HepG2 (cell line): ENCODE results near the gene SPTBN5. TPM values are rescaled to one million over a fixed set of nuclear protein-coding genes. Genes with fewer than 3 reads are reported as not detected.

ENCODE experiments used
- ATAC-seq: fragments of 200-7000 bp; cut with Tn5 transposase; 3 replicates; pipeline ENCODE4 v1.9.1; 2020; ENCODE audit warnings: mild to moderate bottlenecking, moderate library complexity
- BruUV-seq: library from RNA; stranded (reverse); fragments of 400-500 nt; replicated peaks from 2 replicates; lab custom pipeline; 2021; lab: Mats Ljungman, UMichigan
- CTCF ChIA-PET: fragments of 300-600 bp; formaldehyde crosslinking; extraction: SDS; loops from one replicate; lab custom pipeline; 2021; ENCODE audit warnings: low total read pairs, inconsistent platforms, low intra/inter-chr PET ratio; lab: Yijun Ruan, JAX
- POLR2A ChIA-PET: fragments of 350-600 bp; sonication (Branson Sonifier 250); formaldehyde crosslinking; loops from one replicate; lab custom pipeline; 2020; ENCODE audit warnings: antibody characterized with exemption, inconsistent platforms; lab: Yijun Ruan, JAX
- DNase-seq: peaks from one replicate; pipeline ENCODE4 v3.0.0-alpha.2; 2015; ENCODE audit warnings: low spot score
- FAIRE-seq: peaks from 3 replicates; lab custom pipeline; 2011; peaks lifted over from hg19 to GRCh38; lab: Jason Lieb, UNC
- H2AFZ ChIP-seq: one replicate; pipeline ENCODE4 v1.6.1; 2011; ENCODE audit warnings: low read length, inconsistent platforms
- H3K27ac ChIP-seq: fragments of 300-600 bp; 3 replicates; pipeline ENCODE4 v1.8.0; 2011; ENCODE audit warnings: mixed run types, mild to moderate bottlenecking, mixed read lengths, low read length, inconsistent platforms; ENCODE audit not compliant: insufficient read depth; ENCODE audit errors: extremely low read length
- H3K27me3 ChIP-seq, 2 experiments: fragments of 200-600 bp in 1 of 2; 2 replicates in 1 of 2; 3 replicates in 1 of 2; pipeline versions ENCODE4 v1.6.0 to v1.8.0; 2011; ENCODE audit warnings: low read length in 2 of 2, mild to moderate bottlenecking in 2 of 2, moderate library complexity in 2 of 2, inconsistent platforms in 1 of 2; ENCODE audit not compliant: insufficient read depth in 2 of 2, control insufficient read depth in 1 of 2
- H3K36me3 ChIP-seq, 2 experiments: fragments of 200-600 bp in 1 of 2; replicated peaks in 1 of 2; 2 replicates in 1 of 2; 3 replicates in 1 of 2; pipeline versions ENCODE4 v1.5.1 to v1.8.0; 2011; ENCODE audit warnings: low read length in 2 of 2, inconsistent platforms in 1 of 2; ENCODE audit not compliant: insufficient read depth in 2 of 2, control insufficient read depth in 1 of 2
- H3K4me1 ChIP-seq: 2 replicates; pipeline ENCODE4 v1.5.1; 2012; ENCODE audit warnings: low read length, inconsistent platforms; ENCODE audit not compliant: insufficient read depth
- H3K4me2 ChIP-seq: 2 replicates; pipeline ENCODE4 v1.6.0; 2011; ENCODE audit warnings: low read depth, low read length, inconsistent platforms
- H3K4me3 ChIP-seq, 3 experiments: fragments of 200-600 bp in 1 of 3; sonication (generic), shearing (Covaris generic) in 1 of 3; replicated peaks in 1 of 3; 2 replicates each; pipeline ENCODE4 v1.5.1; 2011 to 2016; ENCODE audit warnings: low read length in 3 of 3, inconsistent platforms in 2 of 3, low read depth in 2 of 3, mild to moderate bottlenecking in 2 of 3, control low read depth in 1 of 3, mixed read lengths in 1 of 3; ENCODE audit not compliant: insufficient read depth in 1 of 3
- H3K79me2 ChIP-seq: one replicate; pipeline ENCODE4 v1.6.1; 2011; ENCODE audit warnings: low read length, inconsistent platforms; ENCODE audit not compliant: insufficient read depth
- H3K9ac ChIP-seq: 2 replicates; pipeline ENCODE4 v1.6.0; 2011; ENCODE audit warnings: mild to moderate bottlenecking, low read depth, low read length, inconsistent platforms; ENCODE audit not compliant: insufficient read depth
- H3K9me3 ChIP-seq: 2 replicates; pipeline ENCODE4 v1.5.1; 2012; ENCODE audit warnings: mild to moderate bottlenecking, low read length
- H4K20me1 ChIP-seq: 2 replicates; pipeline ENCODE4 v1.6.0; 2011; ENCODE audit warnings: inconsistent platforms, mild to moderate bottlenecking, low read length, moderate library complexity; ENCODE audit not compliant: insufficient read depth
- HDAC2 ChIP-seq: sonication (generic); formaldehyde crosslinking; IDR thresholded peaks from 2 replicates; pipeline ENCODE4 v1.4.0; 2020; ENCODE audit warnings: missing genetic modification reagents
- HOXA5 ChIP-seq: sonication (generic); formaldehyde crosslinking; IDR thresholded peaks from 2 replicates; pipeline ENCODE4 v1.4.0; 2020; ENCODE audit warnings: missing genetic modification reagents
- PHB2 ChIP-seq: fragments of 450-650 bp; IDR thresholded peaks from 2 replicates; pipeline ENCODE4 v1.6.1; 2018; ENCODE audit not compliant: partially characterized antibody
- PLSCR1 ChIP-seq: sonication (generic); formaldehyde crosslinking; IDR thresholded peaks from 2 replicates; pipeline ENCODE4 v1.5.0; 2020; ENCODE audit warnings: missing genetic modification reagents, mild to moderate bottlenecking, borderline replicate concordance
- RBFOX2 ChIP-seq: fragments of 200-400 bp; formaldehyde crosslinking; IDR thresholded peaks from 2 replicates; pipeline ENCODE4 v1.6.1; 2017; ENCODE audit warnings: low read depth, mild to moderate bottlenecking, low read length
- SSRP1 ChIP-seq: IDR thresholded peaks from 2 replicates; pipeline ENCODE4 v1.6.1; 2016; ENCODE audit warnings: control low read depth
- ZBTB49 ChIP-seq: sonication (generic); formaldehyde crosslinking; IDR thresholded peaks from 2 replicates; pipeline ENCODE4 v1.4.0; 2020; ENCODE audit warnings: missing genetic modification reagents, borderline replicate concordance
- ZNF136 ChIP-seq: sonication (generic); formaldehyde crosslinking; IDR thresholded peaks from 2 replicates; pipeline ENCODE4 v1.8.1; 2022; ENCODE audit warnings: low read depth, mild to moderate bottlenecking, moderate library complexity, missing genetic modification reagents
- ZNF556 ChIP-seq: sonication (generic); formaldehyde crosslinking; IDR thresholded peaks from 2 replicates; pipeline ENCODE4 v1.4.0; 2020; ENCODE audit warnings: mild to moderate bottlenecking, missing genetic modification reagents, borderline replicate concordance
- ZNF564 ChIP-seq: sonication (generic); formaldehyde crosslinking; IDR thresholded peaks from 2 replicates; pipeline ENCODE4 v1.8.1; 2023; ENCODE audit warnings: mild to moderate bottlenecking, missing genetic modification reagents
- WGBS: methylation state at CpG from one replicate; pipeline ENCODE4 v1.1.6; 2017; ENCODE audit warnings: low lambda C conversion rate; 5-methylcytosine and 5-hydroxymethylcytosine counted together
- in situ Hi-C: cut with HindIII; loops from 2 replicates; pipeline ENCODE4 v1.10.0; 2017; ENCODE audit warnings: low pct_unique_long_range_greater_than_20kb; ENCODE audit not compliant: extremely low pct_ligation_motif_present
- intact Hi-C: fragments of 100-400 bp; cut with micrococcal nuclease; formaldehyde crosslinking; loops from one replicate; pipeline ENCODE4 v1.10.0; 2022; ENCODE audit not compliant: unreplicated experiment
- polyA plus RNA-seq, 8 experiments: library from polyadenylated mRNA; depleted of rRNA in 3 of 8; stranded (reverse) in 7 of 8; unstranded in 1 of 8; fragments of >200 nt; fragmentation: Illumina TruSeq in 4 of 8; extraction: Trizol in 4 of 8; gene quantifications; 2 replicates each; pipeline versions ENCODE4 v1.2.1 to v1.2.3, GENCODE V29; 2011 to 2016; ENCODE audit warnings: low read depth in 4 of 8, missing spikeins in 1 of 8, mixed read lengths in 1 of 8; ENCODE audit not compliant: insufficient read depth in 1 of 8
- total RNA-seq, 5 experiments: library from RNA; depleted of rRNA; stranded (reverse); fragments of >200 nt; fragmentation: Illumina TruSeq; extraction: Trizol; gene quantifications; 2 replicates each; pipeline ENCODE4 v1.2.3, GENCODE V29; 2016; ENCODE audit warnings: low read depth in 1 of 5

The SPTBN5 gene
- total and polyA plus RNA-seq, 2 of the 13 experiments (the other 11 are each of a cell fraction or from before 2014, with no cell fraction given), result 0.01 to 0.07 TPM

GRCh38 chr15:41804916-41805666, 88.8 kb downstream of the SPTBN5 start:
- no peaks in the 10 kb centered on the region for H3K36me3 ChIP-seq
- ATAC-seq (no peak), DNase-seq (no peak), FAIRE-seq (no peak)
- in situ Hi-C loops (no loop called here), intact Hi-C loops (no loop called here)
- CTCF ChIA-PET, result interaction anchor here (3.2 kb wide), 1 partner anchor 32 kb away, joined by 25 read pairs; the partner anchor contains the start of gene MAPKBP1
- H3K27ac ChIP-seq, result no peak overlapping the region
- H4K20me1 ChIP-seq, result no peaks in the 10 kb centered on the region
- POLR2A ChIA-PET, result no interaction called here
- H3K9me3 ChIP-seq, result no peaks in the 10 kb centered on the region
- no peak overlapping the region for H3K9ac ChIP-seq
- H3K4me1 ChIP-seq, result no peaks in the 10 kb centered on the region
- no peak overlapping the region for H3K4me2 ChIP-seq
- no peak for TF ChIP-seq HDAC2 (CRISPR knock-in tag)
- TF ChIP-seq ZBTB49 (CRISPR knock-in tag), result no peak
- TF ChIP-seq ZNF136 (CRISPR knock-in tag), result no peak
- TF ChIP-seq PHB2, result no peak
- TF ChIP-seq SSRP1, result no peak
- no peak for TF ChIP-seq PLSCR1
- TF ChIP-seq ZNF556 (CRISPR knock-in tag), result no peak
- TF ChIP-seq HOXA5 (CRISPR knock-in tag), result no peak
- no peak for TF ChIP-seq ZNF564 (CRISPR knock-in tag)
- no peak for TF ChIP-seq RBFOX2
- H2AFZ ChIP-seq, result no peak overlapping the region
- H3K79me2 ChIP-seq, result no peaks in the 10 kb centered on the region
- H3K4me3 ChIP-seq, result no peak overlapping the region
- 88% methylated on average over 5 of the region's 8 CpGs for WGBS
- BruUV-seq, result no TSS peak
- H3K27me3 ChIP-seq, result no peaks in the 10 kb centered on the region
